GM19467 (cell line): ENCODE data around the gene KATNIP.

Source experiments
- ATAC-seq: cut with Tn5 transposase; IDR thresholded peaks from one replicate; pipeline ENCODE4 v1.9.1; 2021; ENCODE audit warnings: mild to moderate bottlenecking, moderate library complexity; ENCODE audit not compliant: unreplicated experiment

The KATNIP gene

DNA sequence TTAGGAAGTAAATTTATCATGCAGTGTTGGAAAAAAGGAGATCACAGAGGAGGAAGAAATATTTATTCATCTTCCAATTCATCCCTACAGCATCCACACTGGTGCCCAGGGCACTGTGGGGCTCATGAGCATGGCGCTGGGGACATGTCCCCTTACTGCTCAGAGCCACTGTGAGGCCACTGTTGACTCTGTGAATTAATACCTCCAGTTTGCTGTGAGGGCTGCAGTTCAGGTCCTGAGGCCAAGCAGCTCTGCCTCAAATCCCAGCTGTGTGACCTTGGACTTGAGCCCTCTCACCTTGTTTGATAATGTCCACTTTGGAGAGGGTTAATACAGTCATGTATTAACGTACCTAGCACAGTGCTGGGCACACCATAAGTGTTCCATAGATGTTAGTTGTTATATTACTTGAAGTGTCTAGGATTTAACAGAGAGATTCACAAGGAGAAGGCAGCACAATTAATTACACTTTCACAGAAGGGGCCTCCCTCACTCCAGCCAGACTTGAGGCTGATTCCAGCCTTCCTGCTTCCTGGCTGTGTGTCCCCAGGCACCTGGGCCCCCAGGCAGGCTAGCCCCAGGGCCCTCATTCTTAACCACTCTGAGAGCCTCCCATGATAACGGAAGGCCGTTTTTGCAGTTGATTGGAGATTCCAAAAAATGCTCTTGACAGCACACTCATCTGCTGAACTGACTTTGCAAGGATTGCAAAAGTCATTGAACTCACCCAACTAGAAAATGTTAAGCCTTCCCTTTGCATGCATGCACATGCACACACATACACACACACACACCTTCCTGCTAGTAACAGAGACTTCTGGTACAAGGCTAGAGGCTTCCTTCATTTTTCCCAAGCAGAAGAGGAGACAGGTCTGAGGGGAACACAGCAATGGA, 29.4 kb downstream of the KATNIP start:
- no peak for ATAC-seq

DNA sequence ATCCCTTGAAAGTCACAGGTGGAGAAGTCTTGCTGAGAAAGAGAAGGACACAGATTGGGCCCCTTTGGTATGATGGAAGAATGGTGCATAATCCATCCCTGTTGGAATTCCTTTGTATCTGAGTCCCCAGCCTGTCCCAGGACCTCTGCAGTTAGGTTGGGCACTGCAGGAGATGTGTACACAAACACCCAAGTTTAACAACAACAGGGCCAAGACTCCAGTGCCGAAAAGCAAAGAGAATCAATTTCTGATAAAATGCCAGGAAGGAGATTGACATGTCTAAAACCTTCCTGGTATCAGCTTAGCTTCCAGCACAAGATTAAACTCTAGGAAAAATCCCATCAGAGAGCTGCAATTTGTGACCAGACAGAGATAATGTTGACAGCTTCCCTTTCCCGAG, 32.9 kb downstream of the KATNIP start:
- ATAC-seq = no peak

DNA sequence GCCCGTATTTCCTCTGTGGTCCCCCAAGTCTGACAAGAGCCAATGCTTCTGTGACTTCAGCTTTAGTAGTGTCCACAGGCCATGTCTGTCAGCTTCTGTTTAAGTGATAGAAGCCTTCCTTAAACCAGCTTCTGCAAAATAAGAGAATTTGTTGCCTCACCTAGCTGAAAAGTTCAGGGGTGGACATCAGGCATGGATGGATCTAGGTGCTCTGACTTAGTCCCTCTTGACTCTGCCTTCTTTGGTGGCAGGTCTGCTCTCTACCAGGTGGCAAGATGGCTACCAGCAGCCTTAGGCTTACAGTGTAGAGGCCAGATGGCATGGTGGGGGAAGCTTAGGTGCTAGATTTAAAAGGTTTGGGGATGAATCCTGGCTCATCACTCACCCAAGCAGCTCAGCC, 33.7 kb downstream of the KATNIP start:
- no peak for ATAC-seq

DNA sequence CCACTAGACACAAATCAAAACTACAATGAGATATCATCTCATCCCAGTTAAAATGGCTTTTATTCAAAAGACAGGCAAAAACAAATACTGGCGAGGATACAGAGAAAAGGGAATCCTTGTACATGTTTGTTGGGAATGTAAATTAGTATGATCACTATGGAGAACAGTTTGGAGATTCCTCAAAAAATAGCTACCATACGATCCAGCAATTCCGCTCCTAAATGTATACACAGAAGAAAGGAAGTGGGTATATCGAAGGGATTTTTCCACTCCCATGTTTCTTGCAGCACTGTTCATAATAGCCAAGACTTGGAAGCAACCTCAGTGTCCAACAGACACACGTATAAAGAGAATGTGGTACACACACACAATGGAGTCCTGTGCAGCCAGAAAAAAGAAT, 35.3 kb downstream of the KATNIP start:
- no peak for ATAC-seq

DNA sequence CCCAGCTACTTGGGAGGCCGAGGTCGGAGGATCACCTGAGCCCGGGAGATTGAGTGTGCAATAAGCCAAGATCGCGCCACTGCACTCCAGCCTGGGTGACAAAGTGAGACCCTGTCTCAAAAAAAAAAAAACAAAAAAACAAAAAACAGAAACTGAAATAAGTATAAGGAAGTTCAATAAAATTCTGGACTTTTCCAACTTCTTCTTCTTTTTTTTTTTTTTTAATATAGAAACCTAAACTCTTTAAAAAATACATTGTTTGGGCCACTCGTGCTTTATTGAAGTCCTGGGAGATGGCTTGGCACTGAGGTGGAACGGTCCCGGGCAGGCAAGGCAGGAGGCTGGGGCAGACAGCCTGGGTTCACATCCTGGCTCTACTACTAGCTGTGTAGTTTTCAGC, 36.8 kb downstream of the KATNIP start:
- no peak for ATAC-seq

DNA sequence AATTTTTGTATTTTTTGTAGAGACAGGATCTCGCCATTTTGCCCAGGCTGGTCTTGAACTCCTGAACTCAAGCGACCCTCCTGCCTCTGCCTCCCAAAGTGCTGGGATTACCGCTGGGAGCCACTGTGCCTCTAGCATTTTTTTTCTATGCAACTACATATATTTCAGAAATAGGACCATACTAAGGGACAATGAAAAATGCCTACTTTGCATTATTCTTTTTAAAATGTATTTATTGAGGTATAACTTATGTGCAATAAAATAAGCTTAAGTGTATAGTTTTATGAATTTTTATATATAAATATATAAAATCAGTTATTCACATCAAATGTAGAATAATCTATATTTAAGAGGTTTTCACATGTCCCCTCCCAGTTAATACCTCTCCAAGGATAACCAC, 38.1 kb downstream of the KATNIP start:
- ATAC-seq = no peak

DNA sequence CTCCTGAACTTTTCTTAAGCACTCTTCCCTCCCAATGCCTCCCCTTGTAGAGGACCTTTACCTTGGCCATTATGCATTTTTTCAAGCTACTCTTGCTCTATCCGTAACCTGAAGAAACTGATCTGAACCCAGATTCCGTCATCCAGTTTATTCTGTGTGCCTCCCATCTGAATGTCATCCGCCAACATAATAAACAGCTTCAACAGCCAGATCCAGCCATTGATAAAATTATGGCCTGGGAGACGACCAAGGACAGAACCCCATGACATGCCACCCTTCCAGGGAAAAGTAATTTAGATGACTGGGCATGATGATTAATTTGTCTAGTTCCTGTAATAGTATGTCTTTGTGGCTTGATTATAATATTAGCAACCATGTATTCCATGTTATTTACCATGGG, 41.9 kb downstream of the KATNIP start:
- ATAC-seq = no peak

DNA sequence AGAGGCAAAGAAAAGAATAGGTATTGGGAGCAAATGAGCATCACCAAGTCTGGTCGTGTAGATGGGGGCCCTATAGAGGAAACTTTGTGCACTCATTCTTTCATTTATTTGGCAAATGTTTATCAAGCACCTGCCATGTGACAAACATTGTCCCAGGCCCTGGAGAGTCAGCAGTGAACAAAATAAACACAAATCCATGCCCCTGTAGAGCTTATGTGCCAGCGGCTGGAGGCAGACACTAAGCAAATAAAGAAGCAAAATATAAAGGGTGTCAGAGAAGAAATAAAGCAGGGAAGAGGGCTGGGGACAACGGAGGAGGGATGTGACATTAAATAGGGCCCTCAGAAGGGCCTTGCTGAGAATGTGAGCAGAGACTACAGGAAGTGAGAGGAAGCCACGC, 45.5 kb downstream of the KATNIP start:
- ATAC-seq = no peak

DNA sequence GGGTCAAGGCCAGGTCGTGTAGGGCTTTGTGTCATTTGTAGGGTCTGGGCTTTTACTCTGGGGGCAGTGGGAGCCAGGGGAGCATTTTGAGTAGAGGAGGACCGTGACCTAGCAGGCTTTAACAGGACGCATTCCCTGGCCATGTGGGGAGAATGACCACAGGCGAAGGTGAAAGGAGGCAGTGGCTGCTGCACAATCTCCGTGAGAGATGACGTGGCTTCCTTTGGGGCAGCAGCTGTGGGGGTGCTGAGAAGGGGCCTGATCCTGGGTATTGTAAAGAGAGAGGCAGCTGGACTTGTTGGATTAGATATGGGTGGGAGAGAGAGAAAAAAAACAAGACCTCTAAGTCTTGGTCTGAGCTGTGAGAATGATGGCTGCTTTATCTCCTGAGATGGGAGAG, 46.0 kb downstream of the KATNIP start:
- ATAC-seq = no peak

DNA sequence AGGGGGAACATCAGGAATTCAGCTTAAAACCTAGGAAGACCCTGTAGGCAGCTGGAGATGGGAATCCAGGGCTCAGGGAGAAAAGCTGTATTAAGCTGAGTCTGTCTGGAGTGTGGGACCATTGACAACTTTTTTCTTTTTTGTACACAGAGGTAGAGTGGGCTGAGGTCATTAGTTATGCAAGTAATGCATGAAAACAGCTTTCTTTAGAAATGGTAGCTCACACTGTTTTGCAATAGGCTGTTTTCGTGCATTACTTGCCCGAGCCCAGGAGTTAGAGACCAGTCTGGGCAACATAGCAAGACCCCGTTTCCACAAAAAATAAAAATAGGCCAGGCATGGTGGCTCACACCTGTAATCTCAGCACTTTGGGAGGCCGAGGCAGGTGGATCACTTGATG, 46.5 kb downstream of the KATNIP start:
- ATAC-seq = no peak

DNA sequence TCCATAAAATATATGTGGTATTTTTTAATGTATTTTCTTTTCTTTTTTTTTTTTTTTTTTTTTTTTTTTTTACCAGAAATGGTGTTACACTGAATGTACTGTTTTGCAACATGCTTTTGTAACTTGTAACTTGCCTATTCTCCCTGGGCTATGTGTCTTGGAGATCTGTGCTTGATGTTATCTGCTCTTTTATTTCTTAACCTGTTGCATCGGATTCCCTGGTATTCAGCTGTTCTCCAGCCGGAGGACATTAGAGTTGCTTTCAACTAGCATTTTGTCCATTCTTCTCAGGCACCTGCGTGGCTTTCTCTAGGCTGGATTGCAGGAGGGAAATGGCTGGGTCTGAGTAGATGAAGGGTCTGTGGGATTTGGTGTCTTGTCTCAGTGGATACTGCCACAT, 47.4 kb downstream of the KATNIP start:
- ATAC-seq = no peak

DNA sequence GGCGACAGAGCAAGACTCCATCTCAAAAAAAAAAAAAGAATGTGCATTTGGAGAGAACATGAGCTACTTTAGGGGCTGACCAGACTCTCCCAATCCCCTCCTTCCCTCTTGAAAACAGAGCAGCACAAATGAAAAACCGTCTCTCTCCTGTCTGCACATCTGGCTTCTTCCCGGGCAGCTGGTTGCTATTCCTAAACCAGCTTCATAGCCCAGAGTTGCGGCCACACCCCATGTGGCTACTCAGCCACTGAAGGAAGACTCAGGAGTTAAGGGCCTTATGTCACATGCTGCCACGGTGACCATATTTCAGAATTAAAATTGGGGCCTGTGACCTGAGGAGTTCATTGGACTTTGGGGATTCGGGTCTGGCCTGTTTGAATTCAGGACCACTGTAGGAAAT, 48.3 kb downstream of the KATNIP start:
- ATAC-seq = no peak

DNA sequence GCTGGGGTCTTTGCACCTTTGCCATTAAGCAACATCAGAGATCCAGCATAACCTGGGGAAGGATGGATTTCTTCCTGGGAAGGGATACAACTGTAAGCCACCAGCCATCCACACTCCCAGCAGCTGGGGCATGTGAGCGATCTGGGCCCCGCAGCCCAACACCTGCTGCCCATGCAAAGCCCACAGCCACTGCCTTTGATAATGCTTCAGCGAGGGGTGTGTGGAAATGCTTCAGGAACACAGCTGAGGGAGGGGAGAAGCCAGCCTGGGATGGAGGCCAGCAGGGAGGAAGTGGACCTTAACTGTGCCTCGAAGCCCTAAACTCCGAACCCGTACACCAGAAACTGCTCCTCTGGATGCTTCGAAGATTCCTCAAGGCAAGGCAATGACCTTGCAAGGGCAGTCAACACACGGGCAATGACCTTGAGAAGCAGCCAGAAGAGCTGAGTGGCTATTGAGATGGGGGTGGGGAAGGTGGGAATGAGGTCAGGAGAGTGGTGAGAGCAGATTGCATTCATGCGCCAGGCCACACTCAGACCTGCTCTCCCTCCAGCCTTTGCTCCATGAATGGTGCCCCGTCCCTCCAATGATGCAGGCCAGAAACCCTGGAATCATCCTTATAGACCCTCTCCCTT, 49.1 kb downstream of the KATNIP start:
- ATAC-seq = no peak

DNA sequence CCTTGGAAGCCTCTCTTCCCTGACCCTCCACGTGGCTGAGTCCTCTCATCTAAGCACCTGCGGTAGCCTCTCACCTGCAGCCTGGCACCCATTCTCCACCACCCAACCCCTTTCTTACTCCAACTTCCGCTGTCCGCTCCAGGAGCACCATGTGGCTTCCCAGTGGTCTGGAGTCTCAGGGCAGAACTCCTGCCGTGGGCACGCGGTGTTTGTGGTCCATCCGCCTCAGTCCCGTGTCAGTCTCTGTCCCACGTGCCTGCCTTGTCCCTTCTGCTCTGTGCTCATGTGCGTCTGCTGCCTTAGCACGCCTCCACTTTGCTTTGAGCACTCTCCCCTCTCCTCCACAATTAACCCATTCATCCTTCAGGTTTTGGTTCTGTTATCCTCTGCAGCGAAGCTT, 49.7 kb downstream of the KATNIP start:
- no peak for ATAC-seq
